Nephron (organoid): ENCODE results near the gene RARRES2.
"Not testable (repeated sequence)": the region's sequence is repeated elsewhere in the genome, so short reads cannot be mapped to it uniquely, and the experiment has no call there.

Experiments
- H3K27ac Mint-ChIP-seq, 3 experiments: 2 replicates each; pipeline ENCODE4 v1.8.0; 2020; ENCODE audit warnings: mixed read lengths in 3 of 3, mild to moderate bottlenecking in 2 of 3, moderate library complexity in 1 of 3
- H3K27me3 Mint-ChIP-seq: 2 replicates; pipeline ENCODE4 v1.8.0; 2021; ENCODE audit warnings: low read depth, mild to moderate bottlenecking, moderate library complexity, mixed read lengths
- H3K36me3 Mint-ChIP-seq: 2 replicates; pipeline ENCODE4 v1.8.0; 2020; ENCODE audit warnings: low read depth, mixed read lengths
- H3K4me1 Mint-ChIP-seq: 2 replicates; pipeline ENCODE4 v1.8.0; 2020; ENCODE audit warnings: mixed read lengths
- H3K4me3 Mint-ChIP-seq, 3 experiments: 2 replicates each; pipeline ENCODE4 v1.8.0; 2020; ENCODE audit warnings: mild to moderate bottlenecking in 3 of 3, mixed read lengths in 3 of 3, moderate library complexity in 2 of 3
- H3K9me3 Mint-ChIP-seq: 2 replicates; pipeline ENCODE4 v1.8.0; 2020; ENCODE audit warnings: mixed read lengths
- CTCF ChIP-seq, 3 experiments: fragments of 200-600 bp; sonication (generic); IDR thresholded peaks; one replicate each; pipeline ENCODE4 v1.5.0; 2021; ENCODE audit warnings: antibody characterized with exemption in 3 of 3; ENCODE audit not compliant: unreplicated experiment in 3 of 3

Gene RARRES2

DNA sequence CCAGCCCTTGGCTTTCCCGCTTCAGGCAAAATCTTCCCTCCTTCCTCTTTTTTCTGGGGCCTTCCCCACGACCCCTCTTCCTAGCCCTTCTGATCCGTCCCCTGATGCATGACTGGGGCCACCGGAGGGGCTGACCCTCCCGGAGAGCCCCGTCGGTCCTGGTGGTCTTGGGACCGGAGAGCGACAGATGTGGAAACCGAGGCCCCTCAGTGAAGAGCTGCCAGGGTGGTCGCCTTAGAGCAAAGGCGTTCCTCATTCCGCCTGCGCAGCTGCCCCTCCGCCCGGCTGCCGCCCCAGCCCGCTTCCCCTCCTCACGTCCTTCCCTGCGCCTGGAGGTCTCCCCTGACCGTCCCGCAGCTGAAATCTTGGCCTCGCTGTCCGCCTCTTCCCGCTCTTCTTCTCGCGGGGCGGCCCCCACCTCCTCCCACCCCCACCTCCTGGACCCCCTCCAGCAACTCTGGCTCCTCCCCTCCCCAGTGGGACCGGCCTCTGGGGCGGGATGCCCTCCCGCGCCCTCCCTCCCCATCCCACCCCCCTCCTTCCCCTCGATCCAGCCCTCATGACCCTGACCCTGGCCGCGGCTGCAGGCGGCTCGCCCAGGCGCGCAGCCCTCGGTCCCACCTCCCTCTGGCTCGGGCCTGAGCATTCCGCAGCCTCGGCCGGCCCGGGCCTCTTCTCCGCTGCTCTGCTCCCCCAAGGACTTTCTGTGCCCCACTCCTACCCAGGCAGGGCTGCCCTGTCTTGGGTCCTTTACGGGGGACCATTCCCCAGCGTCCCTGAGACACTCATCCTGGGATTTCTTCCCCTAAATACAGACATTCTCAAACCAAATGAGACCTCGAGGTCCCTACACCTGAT lies at the start of gene RARRES2:
TSS of gene RARRES2 (minus strand) at position 367 of the 858 bp plus-strand sequence. CDS start 1,020 bp downstream, outside the sequence.
- Mint-ChIP-seq H3K4me1 (peaks cover 37% of the 10 kb centered on the region), H3K27ac (peak within 1 kb of the TSS; percentile 64 to 78 (median 76)), H3K27me3 (peaks cover 29% of the 10 kb centered on the region), H3K36me3 (no peaks in the 10 kb centered on the region), H3K9me3 (peaks cover 7% of the 10 kb centered on the region), H3K4me3 (peak within 1 kb of the TSS; percentile 86 to 88 (median 87))
- TF ChIP-seq CTCF (IDR thresholded peaks at IDR 0.05; ENCODE audit: unreplicated experiment in 3 of 3) = no peak

- Mint-ChIP-seq H3K27ac (no peak overlapping the region), H3K9me3 (no peaks in the 10 kb centered on the region), H3K4me1 (peaks cover 25% of the 10 kb centered on the region), H3K27me3 (no peaks in the 10 kb centered on the region), H3K4me3 (no peak overlapping the region), H3K36me3 (peaks cover 22% of the 10 kb centered on the region)
- no peak for TF ChIP-seq CTCF (IDR thresholded peaks at IDR 0.05; ENCODE audit: unreplicated experiment in 3 of 3)
Observed at GRCh38 chr7:150390205-150390604, 48.8 kb upstream of the RARRES2 start.

- peaks cover 22% of the 10 kb centered on the region for H3K36me3 Mint-ChIP-seq
- no peak overlapping the region for H3K27ac Mint-ChIP-seq
- H3K4me1 Mint-ChIP-seq = peaks cover 32% of the 10 kb centered on the region
- no peaks in the 10 kb centered on the region for H3K9me3 Mint-ChIP-seq
- H3K4me3 Mint-ChIP-seq = no peak overlapping the region
- H3K27me3 Mint-ChIP-seq = no peaks in the 10 kb centered on the region
- TF ChIP-seq CTCF (IDR thresholded peaks at IDR 0.05; ENCODE audit: unreplicated experiment in 3 of 3) = no peak
Observed at GRCh38 chr7:150389532-150389816, 48.0 kb upstream of the RARRES2 start.

GRCh38 chr7:150388709-150389531 lies 47.5 kb upstream of the RARRES2 start:
- H3K27me3 Mint-ChIP-seq = no peaks in the 10 kb centered on the region
- no peak overlapping the region for H3K4me3 Mint-ChIP-seq
- TF ChIP-seq CTCF (IDR thresholded peaks at IDR 0.05; ENCODE audit: unreplicated experiment in 3 of 3) = peak; percentile 45 to 57 (median 51)
- H3K36me3 Mint-ChIP-seq = peaks cover 22% of the 10 kb centered on the region
- H3K4me1 Mint-ChIP-seq = peaks cover 34% of the 10 kb centered on the region
- H3K9me3 Mint-ChIP-seq = no peaks in the 10 kb centered on the region
- H3K27ac Mint-ChIP-seq = peak overlapping the region in 1 of 3 experiments; percentile 63

GRCh38 chr7:150388306-150388705 lies 46.9 kb upstream of the RARRES2 start:
- peaks cover 40% of the 10 kb centered on the region for H3K4me1 Mint-ChIP-seq
- H3K36me3 Mint-ChIP-seq = peaks cover 22% of the 10 kb centered on the region
- H3K27me3 Mint-ChIP-seq = no peaks in the 10 kb centered on the region
- H3K9me3 Mint-ChIP-seq = no peaks in the 10 kb centered on the region
- no peak overlapping the region for H3K4me3 Mint-ChIP-seq
- no peak for TF ChIP-seq CTCF (IDR thresholded peaks at IDR 0.05; ENCODE audit: unreplicated experiment in 3 of 3)
- peak overlapping the region in 1 of 3 experiments; percentile 63 for H3K27ac Mint-ChIP-seq

DNA sequence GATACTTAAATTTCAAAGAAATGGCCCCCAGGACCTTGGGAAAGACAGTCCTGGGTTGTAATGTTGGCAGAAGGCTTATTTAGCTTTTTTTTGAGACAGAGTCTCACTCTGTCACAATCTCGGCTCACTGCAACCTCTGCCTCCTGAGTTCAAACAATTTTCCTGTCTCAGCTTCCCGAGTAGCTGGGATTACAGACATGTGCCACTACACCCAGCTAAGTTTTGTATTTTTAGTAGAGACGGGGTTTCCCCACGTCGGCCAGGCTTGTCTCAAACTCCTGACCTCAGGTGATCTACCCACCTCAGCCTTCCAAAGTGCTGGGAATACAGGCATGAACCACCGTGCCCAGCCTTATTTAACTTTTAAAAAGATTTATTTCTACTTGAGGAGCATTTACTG lies 44.5 kb upstream of the RARRES2 start:
- not testable (repeated sequence) for H3K9me3 Mint-ChIP-seq, H3K36me3 Mint-ChIP-seq, H3K4me3 Mint-ChIP-seq, H3K27me3 Mint-ChIP-seq
- Mint-ChIP-seq H3K27ac (peak overlapping the region; percentile 90 to 96 (median 95)), H3K4me1 (peaks cover 58% of the 10 kb centered on the region)
